ENCODE results near the gene PPP1R3G. TPM values are rescaled to one million over a fixed set of nuclear protein-coding genes. Genes with fewer than 3 reads are reported as not detected.

PPP1R3G gene
- total and polyA plus RNA-seq, 2 donors (not counting 1 experiment from before 2014, with no cell fraction given): 0.09 to 0.25 TPM

DNA sequence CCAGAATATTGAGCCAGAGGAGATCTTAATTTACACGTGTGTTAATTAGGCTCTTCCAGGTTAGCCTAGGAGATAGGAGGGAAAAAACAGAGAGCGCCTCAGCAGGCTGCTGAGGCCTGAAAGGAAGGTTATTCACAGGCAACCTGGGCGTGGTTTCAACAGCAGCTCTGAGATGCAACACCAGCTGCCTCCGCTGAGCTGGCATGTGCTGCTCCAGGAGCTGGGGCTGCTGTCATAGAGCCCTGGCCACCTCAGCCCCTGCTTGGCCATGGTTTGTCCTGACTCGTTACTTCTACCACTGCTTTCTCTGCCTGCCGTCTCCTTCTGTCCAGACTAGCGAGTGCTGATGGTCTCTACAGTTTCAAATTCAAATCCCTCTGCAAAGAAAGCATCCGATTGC, 48.9 kb upstream of the PPP1R3G start:
- ATAC-seq (ENCODE audit: low read depth): no peak
- no peaks in the 10 kb centered on the region for H3K36me3 ChIP-seq (replicated peaks in 1 of 2; ENCODE audit: control extremely low read depth in 1 of 2, control insufficient read depth in 1 of 2, extremely low read depth in 1 of 2, insufficient read depth in 2 of 2, low read length in 1 of 2)
- Mint-ChIP-seq H3K27ac (no peak overlapping the region), H3K27me3 (no peaks in the 10 kb centered on the region), H3K4me3 (no peak overlapping the region), H3K4me1 (peaks cover 11% of the 10 kb centered on the region), H3K9me3 (ENCODE audit: insufficient read depth) (no peaks in the 10 kb centered on the region)
- WGBS (ENCODE audit: insufficient coverage): 58% methylated on average over 8 of the region's 8 CpGs
- peaks cover 8 to 9% of the 10 kb centered on the region in 2 donors for H3K4me1 ChIP-seq (ENCODE audit: control insufficient read depth in 2 of 2, insufficient read depth in 2 of 2, low read length in 2 of 2)
- ChIA-PET POLR2A (no interaction called here), CTCF (no interaction called here)
- H3K4me3 ChIP-seq (ENCODE audit: control extremely low read depth in 1 of 5, extremely low read depth in 1 of 5, insufficient read depth in 1 of 5, low read depth in 2 of 5, low read length in 4 of 5): no peak overlapping the region
- peaks cover 0 to 13% (median 0%) of the 10 kb centered on the region in 3 donors for H3K9me3 ChIP-seq (ENCODE audit: control extremely low read depth in 1 of 3, control insufficient read depth in 2 of 3, insufficient read depth in 1 of 3, low read length in 2 of 3)
- no peak overlapping the region for H3K27ac ChIP-seq (ENCODE audit: low read length in 2 of 2)
- no peaks in the 10 kb centered on the region for H4K20me1 ChIP-seq (ENCODE audit: control insufficient read depth, insufficient read depth, low read length, poor library complexity, severe bottlenecking)
- no peak for DNase-seq
- TF ChIP-seq CTCF (IDR thresholded peaks at IDR 0.05): no peak
- no peak for TF ChIP-seq EZH2 (IDR thresholded peaks at IDR 0.05; ENCODE audit: borderline replicate concordance, insufficient read depth, low read depth, low read length, poor library complexity, severe bottlenecking)
- no peak overlapping the region for H3K9ac ChIP-seq (ENCODE audit: low read length)
- H3K4me2 ChIP-seq (replicated peaks; ENCODE audit: low read depth, low read length, poor library complexity, severe bottlenecking): no peak overlapping the region
- no peak overlapping the region for H2AFZ ChIP-seq (ENCODE audit: insufficient read depth, low read depth, low read length, poor library complexity, severe bottlenecking)
- H3K27me3 ChIP-seq (replicated peaks in 1 of 4; ENCODE audit: control extremely low read depth in 1 of 4, control insufficient read depth in 3 of 4, insufficient read depth in 4 of 4, low read length in 3 of 4): no peaks in the 10 kb centered on the region
- intact Hi-C loops (cut with micrococcal nuclease): no loop called here
- H3K79me2 ChIP-seq (ENCODE audit: control insufficient read depth, insufficient read depth, low read length): no peaks in the 10 kb centered on the region

GRCh38 chr6:5041955-5042354, 43.2 kb upstream of the PPP1R3G start:
- H4K20me1 ChIP-seq (ENCODE audit: control insufficient read depth, insufficient read depth, low read length, poor library complexity, severe bottlenecking): no peaks in the 10 kb centered on the region
- no peaks in the 10 kb centered on the region for H3K4me1 ChIP-seq (ENCODE audit: control insufficient read depth in 2 of 2, insufficient read depth in 2 of 2, low read length in 2 of 2)
- H3K27me3 ChIP-seq (replicated peaks in 1 of 4; ENCODE audit: control extremely low read depth in 1 of 4, control insufficient read depth in 3 of 4, insufficient read depth in 4 of 4, low read length in 3 of 4): no peaks in the 10 kb centered on the region
- H3K9ac ChIP-seq (ENCODE audit: low read length): no peak overlapping the region
- H2AFZ ChIP-seq (ENCODE audit: insufficient read depth, low read depth, low read length, poor library complexity, severe bottlenecking): no peak overlapping the region
- Mint-ChIP-seq H3K9me3 (ENCODE audit: insufficient read depth) (no peaks in the 10 kb centered on the region), H3K4me1 (no peaks in the 10 kb centered on the region), H3K27me3 (no peaks in the 10 kb centered on the region), H3K4me3 (no peak overlapping the region), H3K27ac (no peak overlapping the region)
- WGBS (ENCODE audit: insufficient coverage): 75% methylated on average over 1 of the region's 2 CpGs
- no peak overlapping the region for H3K4me2 ChIP-seq (replicated peaks; ENCODE audit: low read depth, low read length, poor library complexity, severe bottlenecking)
- ChIA-PET POLR2A (no interaction called here), CTCF (no interaction called here)
- ATAC-seq (ENCODE audit: low read depth): no peak
- TF ChIP-seq CTCF (IDR thresholded peaks at IDR 0.05): no peak
- TF ChIP-seq EZH2 (IDR thresholded peaks at IDR 0.05; ENCODE audit: borderline replicate concordance, insufficient read depth, low read depth, low read length, poor library complexity, severe bottlenecking): no peak
- H3K27ac ChIP-seq (ENCODE audit: low read length in 2 of 2): no peak overlapping the region
- H3K9me3 ChIP-seq (ENCODE audit: control extremely low read depth in 1 of 3, control insufficient read depth in 2 of 3, insufficient read depth in 1 of 3, low read length in 2 of 3): peaks cover 0 to 2% (median 0%) of the 10 kb centered on the region in 3 donors
- DNase-seq: no peak
- intact Hi-C loops (cut with micrococcal nuclease): no loop called here
- no peak overlapping the region for H3K4me3 ChIP-seq (ENCODE audit: control extremely low read depth in 1 of 5, extremely low read depth in 1 of 5, insufficient read depth in 1 of 5, low read depth in 2 of 5, low read length in 4 of 5)
- peaks cover 0 to 3% of the 10 kb centered on the region in 2 experiments for H3K36me3 ChIP-seq (replicated peaks in 1 of 2; ENCODE audit: control extremely low read depth in 1 of 2, control insufficient read depth in 1 of 2, extremely low read depth in 1 of 2, insufficient read depth in 2 of 2, low read length in 1 of 2)
- no peaks in the 10 kb centered on the region for H3K79me2 ChIP-seq (ENCODE audit: control insufficient read depth, insufficient read depth, low read length)
